HG02884 (cell line): ENCODE data around the gene EMSY.
"Not testable (repeated sequence)": the region's sequence is repeated elsewhere in the genome, so short reads cannot be mapped to it uniquely, and the experiment has no call there.

Experiments
- ATAC-seq: cut with Tn5 transposase; IDR thresholded peaks from one replicate; pipeline ENCODE4 v1.9.1; 2021; ENCODE audit warnings: mild to moderate bottlenecking, moderate library complexity; ENCODE audit not compliant: unreplicated experiment

EMSY gene

GRCh38 chr11:76591416-76591815, 146.6 kb downstream of the EMSY start:
- no peak for ATAC-seq

- ATAC-seq, result no peak
Measured at GRCh38 chr11:76592025-76592914, 147.5 kb downstream of the EMSY start.

- no peak for ATAC-seq
Measured at GRCh38 chr11:76592961-76593360, 148.1 kb downstream of the EMSY start.

GRCh38 chr11:76595091-76595490, 150.3 kb downstream of the EMSY start:
- ATAC-seq, result not testable (repeated sequence)

- no peak for ATAC-seq
Measured at GRCh38 chr11:76596652-76597051, 151.8 kb downstream of the EMSY start.

- no peak for ATAC-seq
Measured at GRCh38 chr11:76597533-76598425, 153.0 kb downstream of the EMSY start.

- no peak for ATAC-seq
Measured at GRCh38 chr11:76598426-76598839, 153.6 kb downstream of the EMSY start.

GRCh38 chr11:76599041-76600013, 154.5 kb downstream of the EMSY start:
- ATAC-seq, result no peak

- ATAC-seq, result no peak
Measured at GRCh38 chr11:76600124-76600655, 155.4 kb downstream of the EMSY start.

GRCh38 chr11:76601272-76601671, 156.5 kb downstream of the EMSY start:
- ATAC-seq, result no peak

- ATAC-seq, result no peak
Measured at GRCh38 chr11:76601724-76602123, 156.9 kb downstream of the EMSY start.

- ATAC-seq, result no peak
Measured at GRCh38 chr11:76602431-76602861, 157.6 kb downstream of the EMSY start.
